Measurements from ENCODE around the gene ZBTB33.

The ZBTB33 gene

DNA sequence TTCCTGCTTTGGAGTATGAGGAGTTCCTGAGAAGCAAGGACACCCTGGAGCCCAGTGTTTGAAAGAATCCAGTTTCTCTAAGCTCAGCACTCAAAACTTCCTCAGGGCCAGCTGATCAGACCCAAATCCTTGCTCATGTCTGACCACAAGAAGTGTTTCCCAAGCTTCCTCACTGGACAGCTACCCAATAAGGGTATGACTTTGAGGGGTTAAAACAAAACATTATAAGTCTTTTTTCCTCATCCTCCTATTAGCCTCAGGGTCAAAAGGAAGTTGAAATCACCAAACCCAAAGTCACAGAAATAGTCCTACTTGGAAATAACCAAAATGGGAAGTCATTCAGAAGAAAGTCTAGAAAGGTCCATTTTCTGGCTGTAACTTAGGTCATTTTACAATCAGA lies 13.7 kb downstream of the ZBTB33 start:
- no peak for DNase-seq

DNA sequence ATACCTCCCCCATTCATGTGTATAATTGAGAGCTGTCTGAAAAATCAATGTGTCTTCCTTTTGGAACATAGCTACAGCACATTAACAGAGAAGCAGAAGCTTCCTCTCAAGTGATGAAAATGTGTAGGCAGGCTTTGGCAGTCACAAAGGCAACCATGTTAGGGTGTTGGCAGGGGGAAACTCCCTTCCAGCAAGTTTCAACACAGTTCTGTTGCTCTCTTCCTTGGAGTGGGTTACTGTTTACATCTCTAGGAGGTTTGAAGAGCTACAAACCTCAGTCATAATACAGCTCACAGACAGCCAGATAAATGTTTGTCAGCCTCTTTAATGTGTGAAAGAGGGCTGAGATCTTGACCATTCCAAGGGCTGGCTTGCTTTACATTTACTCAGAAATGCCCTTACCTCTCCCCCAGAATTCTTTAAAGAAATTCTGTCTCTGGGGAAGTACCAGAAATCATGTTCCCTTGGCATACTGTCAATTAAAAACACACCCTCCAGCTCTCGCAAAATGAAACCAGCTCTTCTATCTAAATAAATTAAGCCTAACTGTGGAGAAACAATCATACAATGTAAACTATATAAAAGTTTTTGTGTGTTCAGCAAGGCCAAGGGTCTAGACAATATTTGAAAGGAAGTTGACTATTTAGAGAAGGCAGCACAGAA lies 18.9 kb downstream of the ZBTB33 start:
- no peak for DNase-seq

DNA sequence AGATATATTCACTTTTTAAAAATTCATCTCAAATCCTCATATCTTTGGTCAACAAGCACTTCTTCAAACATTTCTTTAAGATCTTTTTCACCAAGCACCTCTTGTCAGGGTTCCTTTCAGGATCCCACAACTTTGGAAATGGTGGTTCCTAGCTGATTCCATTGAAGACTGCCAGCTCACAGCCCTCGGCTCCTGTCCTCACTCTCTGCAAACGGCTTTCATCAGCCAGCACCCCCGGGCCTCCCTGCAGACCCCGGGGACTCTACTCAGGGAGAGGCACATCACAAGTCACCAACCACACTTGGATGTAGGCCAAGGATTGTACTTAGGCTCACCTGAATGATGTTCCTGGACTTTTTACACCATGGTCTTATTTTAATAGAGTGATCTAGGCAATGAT lies 20.0 kb downstream of the ZBTB33 start:
- no peak for DNase-seq

DNA sequence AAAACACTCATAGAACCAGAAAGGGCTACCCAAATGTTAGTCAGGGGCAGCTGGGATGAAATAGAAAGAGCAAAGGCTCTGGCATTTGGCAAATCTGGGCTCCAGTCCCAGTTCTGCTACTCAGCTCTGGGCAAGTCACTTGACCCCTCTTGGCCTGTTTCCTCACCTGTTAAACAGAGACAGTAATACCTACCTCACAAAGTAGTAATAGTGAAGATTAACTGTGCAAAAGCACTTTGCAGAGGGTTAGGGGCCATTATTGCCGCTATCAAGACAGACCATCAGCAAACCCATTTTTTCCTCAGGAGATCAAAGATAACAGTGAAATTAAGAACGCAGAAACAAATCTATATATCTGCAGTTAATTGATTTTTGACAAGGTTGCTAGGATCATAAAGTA lies 20.6 kb downstream of the ZBTB33 start:
- peak; percentile 15 for DNase-seq

DNA sequence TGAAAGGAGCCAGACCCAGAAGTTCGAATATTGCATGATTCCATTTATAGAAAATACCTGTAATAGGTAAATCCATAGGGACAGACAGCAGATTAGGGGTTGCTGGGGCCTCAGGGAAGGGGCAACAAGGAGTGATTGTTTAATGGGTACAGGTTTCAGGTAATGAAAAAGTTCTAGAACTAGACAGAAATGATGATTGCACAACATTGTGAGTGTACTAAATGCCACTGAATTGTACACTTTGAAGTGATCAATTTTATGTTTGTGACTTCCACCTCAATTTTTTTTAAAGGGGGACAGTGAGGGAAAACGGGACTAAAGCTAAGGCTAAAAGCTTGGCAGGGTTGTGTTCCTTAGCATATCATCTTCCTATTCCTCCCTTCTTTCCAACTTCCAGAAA lies 23.5 kb downstream of the ZBTB33 start:
- DNase-seq, result no peak

DNA sequence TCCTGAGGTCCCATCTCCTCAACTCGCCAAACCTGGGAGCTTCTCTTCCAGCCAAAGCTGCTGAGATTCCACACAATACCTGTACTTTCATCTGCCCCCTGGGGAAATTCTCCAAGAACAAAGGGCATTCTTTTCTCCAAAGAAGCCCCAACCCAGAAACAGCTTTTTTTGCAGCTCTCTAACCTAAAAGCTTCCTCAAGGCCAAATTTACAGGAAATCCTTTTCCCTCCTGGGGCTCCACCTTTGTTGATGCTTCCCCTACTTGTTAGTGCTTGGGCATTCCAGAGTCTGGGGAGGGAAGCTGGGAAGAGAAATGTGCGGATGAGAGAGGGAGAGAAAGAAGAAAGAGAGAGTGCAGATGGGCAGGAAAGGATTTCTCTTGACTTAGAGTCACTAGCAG lies 24.3 kb downstream of the ZBTB33 start:
- no peak for DNase-seq

DNA sequence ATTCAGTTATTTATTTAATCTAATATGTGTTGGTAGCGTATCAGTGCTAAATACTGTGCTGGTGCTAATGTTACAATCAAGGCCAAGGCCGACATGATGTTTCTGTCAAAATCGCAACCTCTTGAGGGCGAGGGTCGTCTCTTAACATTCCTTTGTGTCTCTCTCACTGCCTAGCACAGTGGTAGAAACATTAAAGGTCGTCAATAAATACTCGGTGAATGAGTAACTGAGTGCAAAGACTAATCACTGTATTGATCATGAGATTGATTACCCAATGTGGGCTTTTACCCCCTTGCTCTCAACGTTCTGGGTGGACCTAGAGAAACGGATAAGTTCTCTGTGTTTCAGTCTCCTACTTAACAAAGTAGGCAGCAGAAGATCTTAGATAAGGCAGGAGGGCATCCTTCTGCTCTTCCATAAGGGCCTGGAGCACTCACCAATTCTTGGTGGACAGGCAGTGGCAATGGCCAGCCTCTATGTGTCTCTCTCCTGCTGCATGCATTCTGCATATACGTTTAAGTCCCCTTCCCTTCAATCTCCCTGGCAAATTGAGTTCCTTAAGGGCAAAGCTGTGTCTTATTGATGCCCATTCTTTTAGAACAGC lies 30.5 kb downstream of the ZBTB33 start:
- DNase-seq, result no peak

DNA sequence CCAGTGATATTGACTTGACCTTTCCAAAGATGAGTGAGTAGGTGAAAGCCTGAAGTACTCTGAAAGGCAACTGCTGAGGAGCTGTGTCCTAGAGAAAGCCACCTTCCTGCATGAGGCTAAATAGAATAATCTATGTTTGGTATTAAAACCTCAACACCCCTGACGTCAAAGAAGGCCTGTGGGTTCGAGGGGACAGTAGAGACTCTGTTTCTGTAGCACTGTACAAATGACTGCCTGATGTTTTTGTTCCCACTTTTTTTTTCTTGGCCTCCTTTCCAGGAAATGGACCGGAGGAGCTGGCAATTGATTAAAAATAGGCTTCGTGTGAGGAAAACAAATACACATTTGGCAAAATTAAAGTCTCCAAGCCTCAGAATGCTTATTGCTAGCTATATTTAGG lies 31.1 kb downstream of the ZBTB33 start:
- DNase-seq, result no peak

DNA sequence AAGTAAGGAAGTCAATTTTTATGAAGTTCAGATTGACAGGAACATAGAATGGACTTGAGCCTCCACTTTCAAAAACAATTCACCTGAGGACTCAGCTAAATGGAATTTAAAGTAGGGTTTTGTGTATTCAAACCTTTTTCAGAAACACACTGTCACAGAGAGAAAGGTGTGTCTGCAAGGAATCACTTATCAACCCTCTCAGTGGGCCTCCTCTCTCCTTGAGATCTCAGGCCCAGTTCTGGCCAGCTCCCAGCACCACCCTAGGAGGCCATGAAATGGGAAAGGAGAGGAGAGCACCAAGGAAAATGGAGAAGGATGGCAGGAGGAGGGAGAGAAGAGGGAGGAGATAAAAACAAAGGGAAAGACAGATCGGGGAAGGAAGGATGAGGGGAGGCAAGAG lies 32.1 kb downstream of the ZBTB33 start:
- DNase-seq, result no peak

DNA sequence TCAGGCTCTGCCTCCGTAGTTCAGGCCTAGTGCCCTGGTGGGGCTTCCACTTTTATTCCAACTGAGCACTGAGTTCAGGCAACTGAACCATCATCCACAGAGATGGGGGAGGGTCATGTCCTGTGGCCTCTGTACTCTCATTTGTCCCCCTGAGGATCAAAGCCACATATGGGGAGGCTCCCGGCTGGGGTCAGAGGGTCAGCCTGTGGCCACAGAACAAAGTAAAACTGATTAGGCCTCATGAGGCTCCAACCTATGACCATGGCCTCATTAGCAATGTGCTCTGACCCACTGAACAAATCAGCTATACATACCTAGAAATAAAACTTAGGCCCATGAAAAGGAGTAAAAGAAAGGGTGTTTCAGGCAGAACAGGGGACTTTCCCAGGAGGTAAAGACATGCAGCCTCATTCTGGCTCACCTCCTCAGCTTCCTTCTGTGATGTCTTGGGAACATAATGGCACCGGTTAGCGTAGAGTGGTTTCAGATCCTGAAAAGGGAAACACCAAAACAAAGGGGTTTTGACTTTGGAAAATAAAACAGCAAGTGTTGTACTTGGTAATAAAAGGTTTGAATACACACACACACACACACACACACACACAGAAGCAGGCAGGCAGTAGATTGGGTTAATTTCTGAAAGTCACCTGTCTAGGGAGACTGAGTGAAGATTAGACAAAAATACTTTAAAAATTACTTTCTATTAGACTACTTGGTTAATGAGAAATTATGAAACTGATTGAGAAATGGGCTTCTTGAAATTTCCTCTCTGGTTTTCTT lies 36.3 kb downstream of the ZBTB33 start:
- no peak for DNase-seq

DNA sequence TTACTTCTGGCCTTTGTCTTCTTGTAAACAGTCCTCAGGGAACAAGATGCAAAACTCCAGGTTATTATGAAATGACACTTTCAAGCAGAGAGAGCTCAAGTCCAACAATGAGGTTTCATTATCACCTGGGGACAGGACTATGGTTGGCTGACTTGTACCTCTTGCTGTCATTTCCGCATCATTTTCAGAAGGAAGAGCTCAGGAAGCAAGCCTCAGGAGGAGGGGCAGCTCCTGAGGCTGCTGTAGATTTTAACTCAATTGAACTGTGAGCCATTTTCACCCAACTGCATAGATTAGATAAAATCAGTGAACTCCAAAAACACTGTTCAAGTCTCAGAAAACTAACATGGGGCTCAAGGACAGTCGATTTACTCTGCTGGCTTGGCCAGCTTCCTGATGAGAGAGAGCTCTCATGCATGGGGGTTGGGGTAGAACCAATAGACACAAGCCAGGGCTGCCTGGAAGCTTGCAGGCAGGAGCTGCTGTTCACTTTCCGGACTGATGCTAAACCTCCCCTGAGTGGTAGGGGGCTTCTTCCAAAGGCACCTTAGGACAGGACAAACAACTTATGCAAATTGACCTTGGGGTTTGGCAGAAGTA lies 37.0 kb downstream of the ZBTB33 start:
- no peak for DNase-seq

DNA sequence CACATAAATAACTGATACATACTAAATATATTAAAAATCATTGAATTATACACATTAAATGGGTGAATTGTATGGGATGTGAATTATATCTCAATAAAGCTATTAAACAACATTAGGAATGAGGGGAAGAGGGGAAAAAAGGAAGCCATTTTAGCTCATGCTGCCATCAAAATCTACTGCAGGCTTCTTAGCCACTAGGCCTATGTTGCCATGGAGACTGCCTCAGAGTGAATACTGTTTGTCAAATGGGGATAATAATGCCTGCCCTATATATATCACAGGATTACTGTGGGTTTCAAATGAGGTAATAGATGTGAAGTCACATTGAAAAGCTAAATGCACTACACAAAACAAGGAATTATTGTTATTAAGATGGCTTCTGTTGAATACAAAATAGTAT lies 39.5 kb downstream of the ZBTB33 start:
- DNase-seq, result no peak

DNA sequence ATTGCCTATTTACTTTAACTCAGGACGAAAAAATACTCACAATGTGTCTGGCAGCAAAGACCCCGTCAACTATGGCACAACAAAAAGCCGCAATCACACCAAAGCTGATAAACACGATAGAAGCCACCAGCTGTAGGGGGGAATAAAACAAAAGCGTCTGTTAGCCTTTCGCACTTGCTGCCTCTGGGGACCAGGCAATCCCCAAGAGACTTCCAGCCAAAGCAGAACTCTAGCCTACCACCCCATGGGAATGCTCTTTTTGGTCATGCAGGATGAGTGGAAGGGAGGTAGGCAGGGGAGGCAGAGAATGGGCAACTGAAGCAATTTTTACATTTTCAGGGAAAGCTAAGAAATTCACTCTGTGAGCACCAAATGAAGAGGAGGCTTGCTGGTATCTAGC lies 40.6 kb downstream of the ZBTB33 start:
- DNase-seq, result no peak

DNA sequence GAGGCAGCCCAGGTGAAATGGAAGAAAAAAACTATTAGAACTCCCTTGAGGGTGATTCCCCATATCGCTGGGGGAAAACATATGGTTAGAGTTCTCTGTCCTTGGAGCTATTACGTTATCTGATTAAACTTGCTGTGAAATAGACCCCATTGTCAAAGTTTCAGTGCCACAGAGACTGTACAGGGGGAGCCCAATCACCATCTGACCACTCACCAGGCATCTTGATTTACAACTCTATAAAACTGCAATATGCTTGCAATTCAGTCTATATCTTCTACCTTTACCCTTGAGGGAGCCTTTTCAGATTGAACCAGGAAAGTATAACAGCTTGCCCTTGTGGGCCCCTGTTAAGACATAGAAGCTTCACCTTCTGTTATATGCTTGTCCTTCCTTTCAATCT lies 42.4 kb downstream of the ZBTB33 start:
- no peak for DNase-seq

DNA sequence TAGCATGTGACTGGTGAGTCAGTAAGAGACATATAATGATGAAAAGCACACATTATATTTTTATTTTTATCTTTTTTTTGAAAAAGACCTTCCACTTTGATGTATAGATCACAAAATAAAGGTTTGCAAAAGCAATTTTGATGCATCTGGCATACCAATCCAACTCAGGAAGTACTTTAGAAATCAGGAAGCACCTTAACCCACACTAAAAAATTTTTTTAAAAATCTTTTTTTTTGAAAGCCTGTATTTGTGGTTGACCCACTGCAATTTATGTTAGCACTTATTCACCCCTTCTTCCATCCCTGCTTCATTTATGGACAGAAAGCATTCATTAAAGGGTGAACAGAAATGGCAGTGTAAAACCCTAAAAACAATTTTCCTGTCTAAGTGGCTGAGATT lies 44.0 kb downstream of the ZBTB33 start:
- DNase-seq, result no peak

DNA sequence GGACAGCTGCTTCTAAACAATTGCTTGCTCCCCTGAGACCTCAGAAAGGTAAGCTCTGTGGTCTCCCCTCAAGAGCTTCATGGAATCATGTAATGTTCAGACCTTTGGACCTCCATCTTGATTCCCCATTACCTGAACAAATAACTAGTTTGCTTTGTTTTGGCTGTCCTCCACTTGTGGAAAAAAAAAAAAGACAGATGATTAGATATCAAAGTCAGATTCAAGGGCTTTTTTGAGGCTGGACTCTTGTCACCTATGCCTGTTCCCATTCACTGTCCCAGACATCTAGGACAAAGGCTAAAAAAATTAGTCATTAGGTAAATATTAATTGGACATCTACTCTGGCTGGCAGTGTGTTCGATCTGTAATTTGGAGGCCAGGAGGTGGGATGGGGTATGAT lies 47.3 kb downstream of the ZBTB33 start:
- DNase-seq, result no peak

DNA sequence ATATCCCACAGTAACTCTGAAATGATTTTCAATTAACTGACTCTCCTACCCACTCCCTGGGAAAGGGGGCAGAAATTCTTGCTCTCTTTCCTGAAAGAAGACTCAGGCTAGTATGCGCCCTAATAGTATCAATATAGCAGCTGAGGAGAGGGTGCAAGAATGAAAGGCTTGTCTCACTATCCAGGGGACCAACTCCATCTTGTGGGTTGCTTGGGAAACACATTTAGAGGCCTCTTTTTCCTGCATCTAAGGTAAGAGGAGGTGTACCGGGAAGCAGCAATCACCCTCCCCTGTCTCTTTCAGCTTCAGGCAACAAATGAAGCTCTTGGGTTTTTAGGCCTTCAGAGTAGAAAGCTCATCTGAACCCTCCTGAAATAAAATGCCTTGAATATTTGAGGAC lies 49.3 kb downstream of the ZBTB33 start:
- DNase-seq, result no peak

DNA sequence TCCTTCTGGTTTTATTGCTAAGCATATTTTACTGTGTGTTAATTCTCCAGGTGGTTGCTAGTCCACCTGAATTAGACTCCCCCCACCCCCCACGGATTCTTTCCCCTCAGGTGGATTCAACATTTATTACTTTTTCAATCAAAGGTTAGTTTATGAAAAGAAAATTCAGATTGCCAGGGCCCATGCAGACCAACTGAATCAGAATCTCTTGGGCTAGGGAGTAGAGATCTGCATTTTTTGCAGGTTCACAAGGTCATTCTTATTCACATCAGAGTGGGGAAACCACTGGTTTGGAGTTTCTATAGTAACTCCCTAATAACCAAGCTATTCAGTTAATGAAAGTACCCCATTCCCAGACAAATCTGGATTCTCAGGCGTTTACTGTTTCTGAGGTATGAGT lies 50.9 kb downstream of the ZBTB33 start:
- DNase-seq, result no peak

DNA sequence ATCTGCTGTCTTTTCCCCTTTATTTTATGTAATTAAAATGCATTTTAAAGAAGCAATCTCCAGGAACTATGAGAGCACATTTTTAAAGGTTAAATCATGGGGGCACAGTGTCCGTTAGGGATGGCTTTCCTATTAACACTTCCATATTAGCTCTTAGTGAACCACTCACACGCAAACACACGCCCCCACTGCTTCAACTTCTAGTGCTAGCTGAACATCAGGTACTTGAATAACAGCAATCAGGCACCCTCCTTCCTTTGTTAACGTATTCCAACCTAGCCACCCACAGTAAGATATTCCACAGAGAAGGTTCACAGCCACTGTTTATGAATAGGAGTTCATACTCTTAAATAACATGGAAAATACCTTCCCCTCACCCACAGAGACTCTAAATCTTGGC lies 51.3 kb downstream of the ZBTB33 start:
- DNase-seq, result no peak

DNA sequence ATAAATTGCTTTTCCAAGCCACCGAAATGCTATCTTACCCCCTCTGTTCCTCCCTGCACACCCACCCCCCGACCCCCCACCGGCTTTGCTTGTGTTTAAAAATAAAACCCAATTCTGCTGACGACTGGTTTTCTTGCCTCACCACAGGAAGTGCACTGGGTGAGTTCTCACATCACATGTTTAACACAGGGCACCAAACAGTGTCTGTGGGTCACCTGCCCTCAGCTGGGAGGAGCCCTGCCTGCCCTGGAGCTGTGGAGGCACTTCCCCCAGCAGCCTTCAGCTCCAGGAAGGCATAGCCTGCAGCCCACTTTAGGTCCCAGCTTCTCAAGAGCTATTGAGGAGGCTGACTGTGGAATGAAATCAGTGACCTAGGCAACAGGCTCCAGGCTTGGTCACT lies 51.8 kb downstream of the ZBTB33 start:
- no peak for DNase-seq

DNA sequence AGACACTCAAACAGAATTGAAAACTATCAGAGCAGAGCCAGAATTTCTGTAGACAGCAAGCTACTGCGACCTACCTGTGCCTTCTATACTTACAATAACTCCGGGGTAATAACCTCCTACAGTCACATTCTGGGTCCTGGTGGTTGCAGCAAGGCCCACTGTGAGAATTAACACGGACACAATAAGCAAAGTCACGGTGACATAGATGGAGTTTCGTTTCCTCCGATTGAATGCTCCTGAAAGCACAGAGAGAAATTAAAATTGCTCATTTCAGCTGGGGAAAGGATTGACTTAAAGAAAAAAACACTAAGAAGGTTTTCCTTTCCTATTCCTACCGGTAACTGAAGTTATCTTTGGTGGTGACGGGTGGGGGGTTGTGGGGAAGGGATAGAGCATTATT lies 53.6 kb downstream of the ZBTB33 start:
- no peak for DNase-seq

DNA sequence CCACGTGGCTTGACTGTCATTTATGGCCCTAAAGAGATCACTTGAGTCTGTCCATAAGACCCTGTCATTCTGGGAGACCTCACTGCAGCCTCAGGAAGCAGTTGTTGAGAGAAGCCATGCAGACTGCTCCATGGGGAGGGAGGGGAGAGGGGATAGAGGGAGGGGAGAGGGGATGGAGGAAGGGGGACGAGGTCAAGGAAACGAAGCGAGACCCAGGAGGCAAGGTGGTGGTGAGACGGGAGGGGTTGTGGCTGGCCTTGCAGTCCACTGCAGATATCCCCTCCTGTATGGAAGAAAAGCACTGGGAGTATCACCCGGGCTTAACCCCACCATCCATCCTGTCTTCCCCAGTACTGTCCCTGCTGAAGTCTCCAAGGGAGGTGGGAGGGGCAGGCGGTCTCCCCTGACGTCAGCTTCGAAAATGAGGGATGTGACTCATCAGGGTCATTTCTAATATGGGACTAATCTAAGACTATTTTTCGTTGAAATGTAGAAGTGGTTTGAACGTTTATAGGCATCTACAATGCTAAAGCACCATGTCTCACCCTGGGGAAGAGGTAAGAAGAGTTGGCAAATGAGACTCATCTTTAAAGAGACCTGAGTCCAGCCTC lies 55.0 kb downstream of the ZBTB33 start:
- DNase-seq, result no peak

DNA sequence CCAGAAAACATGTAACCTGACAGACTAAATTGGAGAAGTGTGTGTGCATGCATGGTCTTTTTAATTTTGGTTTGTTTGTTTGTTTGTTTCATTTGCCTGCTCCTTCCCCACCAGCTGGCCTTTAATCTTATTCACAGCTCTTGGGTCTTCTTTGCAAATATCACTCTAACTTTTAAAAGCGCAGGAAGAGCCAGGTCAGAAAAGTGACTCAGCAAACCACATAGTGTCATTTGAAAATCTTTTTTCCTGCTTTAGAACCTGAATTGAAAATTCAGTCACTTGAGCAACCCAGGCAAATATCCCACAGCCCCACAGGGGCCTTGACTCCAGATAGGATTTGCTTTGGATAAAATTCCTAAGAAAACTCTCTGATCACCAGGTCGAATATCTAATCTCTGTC lies 56.0 kb downstream of the ZBTB33 start:
- no peak for DNase-seq
